Posterior vena cava (tissue), 2 donors: ENCODE measurements around the gene LPIN3. TPM values are rescaled to one million over a fixed set of nuclear protein-coding genes. Genes with fewer than 3 reads are reported as not detected.

ENCODE experiments used
- DNase-seq: peaks from one replicate; pipeline ENCODE4 v3.0.0-alpha.2; 2020; ENCODE audit warnings: low spot score
- intact Hi-C, 2 donors: fragments of 100-400 bp; cut with DNase I; formaldehyde crosslinking; loops; one replicate each; pipeline versions ENCODE4 v1.14.1 to v1.14.2; 2022 to 2023
- total RNA-seq, 2 donors: library from RNA; stranded (reverse); fragmentation: NEBNext Ultra II Directional; extraction: Animal tissue kit (Norgen Biotek cat#: 25700); gene quantifications; one replicate each; pipeline ENCODE4 v1.2.1, GENCODE V29; 2021
- donor health status: DM: yes; HTN: yes; CAD: no.
- donor health status: DM: yes; HTN: yes; CAD: no.

Gene LPIN3
- total RNA-seq, 2 donors from 2014 or later: 12.7 to 17.6 TPM

GRCh38 chr20:41342474-41343464 is 2.1 kb downstream of the LPIN3 start:
- intact Hi-C loops: loop anchor here (5.0 kb wide), 2 partner anchors 65 to 175 kb away; no protein-coding TSS in a partner anchor
- DNase-seq: peak; percentile 40

- intact Hi-C loops: loop anchor here (5.0 kb wide), 2 partner anchors 63 to 177 kb away; no protein-coding TSS in a partner anchor
- DNase-seq: peak; percentile 45
Measured at GRCh38 chr20:41344477-41344876, 3.9 kb downstream of the LPIN3 start.

- DNase-seq: no peak
- intact Hi-C loops: loop anchor here (5.0 kb wide), 2 partner anchors 62 to 178 kb away; no protein-coding TSS in a partner anchor
Measured at GRCh38 chr20:41344938-41345728, 4.5 kb downstream of the LPIN3 start.

- DNase-seq: peak; percentile 76
- intact Hi-C loops: loop anchor here in 1 of 2 donors (1.0 kb wide), 1 partner anchor 28 kb away; no protein-coding TSS in a partner anchor
Measured at GRCh38 chr20:41345729-41346067, 5.1 kb downstream of the LPIN3 start.

- intact Hi-C loops: no loop called here
- no peak for DNase-seq
Measured at GRCh38 chr20:41347523-41348429, 7.2 kb downstream of the LPIN3 start.

GRCh38 chr20:41348430-41349172 is 8.0 kb downstream of the LPIN3 start:
- no peak for DNase-seq
- intact Hi-C loops: no loop called here

- intact Hi-C loops: no loop called here
- no peak for DNase-seq
Measured at GRCh38 chr20:41349266-41349665, 8.6 kb downstream of the LPIN3 start.

GRCh38 chr20:41349943-41350342 is 9.3 kb downstream of the LPIN3 start:
- no peak for DNase-seq
- intact Hi-C loops: no loop called here

- intact Hi-C loops: no loop called here
- no peak for DNase-seq
Measured at GRCh38 chr20:41350408-41350962, 9.9 kb downstream of the LPIN3 start.

- intact Hi-C loops: no loop called here
- DNase-seq: no peak
Measured at GRCh38 chr20:41352106-41352505, 11.5 kb downstream of the LPIN3 start.

- DNase-seq: no peak
- intact Hi-C loops: no loop called here
Measured at GRCh38 chr20:41352666-41353065, 12.0 kb downstream of the LPIN3 start.

- intact Hi-C loops: no loop called here
- no peak for DNase-seq
Measured at GRCh38 chr20:41353530-41353929, 12.9 kb downstream of the LPIN3 start.

GRCh38 chr20:41355192-41355591 is 14.6 kb downstream of the LPIN3 start:
- intact Hi-C loops: no loop called here
- no peak for DNase-seq

GRCh38 chr20:41355598-41356203 is 15.1 kb downstream of the LPIN3 start:
- intact Hi-C loops: no loop called here
- no peak for DNase-seq

- intact Hi-C loops: no loop called here
- no peak for DNase-seq
Measured at GRCh38 chr20:41356951-41357350, 16.3 kb downstream of the LPIN3 start.

GRCh38 chr20:41357424-41358163 is 17.0 kb downstream of the LPIN3 start:
- no peak for DNase-seq
- intact Hi-C loops: no loop called here

GRCh38 chr20:41358230-41358629 is 17.6 kb downstream of the LPIN3 start:
- intact Hi-C loops: no loop called here
- no peak for DNase-seq
